H9 (cell line): ENCODE measurements around the gene LYST. TPM values are rescaled to one million over a fixed set of nuclear protein-coding genes. Genes with fewer than 3 reads are reported as not detected.

Experiments
- DNase-seq: peaks from one replicate; pipeline ENCODE4 v3.0.0-alpha.2; 2017
- H2AFZ ChIP-seq: one replicate; pipeline ENCODE4 v1.6.1; 2013; ENCODE audit warnings: mild to moderate bottlenecking, low read length, control low read depth, moderate library complexity
- H2AK5ac ChIP-seq: 2 replicates; pipeline ENCODE4 v1.6.1; 2013; ENCODE audit warnings: low read length, control low read depth, mixed read lengths; ENCODE audit not compliant: insufficient read length
- H2BK120ac ChIP-seq: one replicate; pipeline ENCODE4 v1.6.1; 2013; ENCODE audit warnings: low read depth, mild to moderate bottlenecking, low read length, control low read depth, inconsistent platforms; ENCODE audit not compliant: poor library complexity, severe bottlenecking
- H2BK12ac ChIP-seq: 2 replicates; pipeline ENCODE4 v1.6.1; 2013; ENCODE audit warnings: low read length, control low read depth, mixed read lengths, low read depth; ENCODE audit not compliant: insufficient read length
- H2BK15ac ChIP-seq: 2 replicates; pipeline ENCODE4 v1.6.1; 2013; ENCODE audit warnings: low read depth, low read length, control low read depth
- H2BK20ac ChIP-seq: one replicate; pipeline ENCODE4 v1.6.1; 2013; ENCODE audit warnings: low read depth, mild to moderate bottlenecking, low read length, control low read depth, inconsistent platforms; ENCODE audit not compliant: poor library complexity, severe bottlenecking
- H2BK5ac ChIP-seq: 2 replicates; pipeline ENCODE4 v1.6.1; 2013; ENCODE audit warnings: low read length, control low read depth, mixed read lengths; ENCODE audit not compliant: insufficient read length
- H3K14ac ChIP-seq: 2 replicates; pipeline ENCODE4 v1.6.1; 2013; ENCODE audit warnings: low read length, control low read depth; ENCODE audit not compliant: insufficient read depth
- H3K18ac ChIP-seq: 2 replicates; pipeline ENCODE4 v1.6.1; 2013; ENCODE audit warnings: low read depth, mild to moderate bottlenecking, mixed read lengths, low read length, control low read depth; ENCODE audit not compliant: insufficient read length
- H3K23ac ChIP-seq: 2 replicates; pipeline ENCODE4 v1.6.1; 2013; ENCODE audit warnings: low read length, control low read depth, mixed read lengths, low read depth; ENCODE audit not compliant: insufficient read length
- H3K23me2 ChIP-seq: 2 replicates; pipeline ENCODE4 v1.6.1; 2013; ENCODE audit warnings: low read depth, mild to moderate bottlenecking, mixed read lengths, low read length, control low read depth; ENCODE audit not compliant: insufficient read length, poor library complexity, severe bottlenecking
- H3K27ac ChIP-seq: 2 replicates; pipeline ENCODE4 v1.5.1; 2013; ENCODE audit warnings: low read length, control low read depth, mixed read lengths, low read depth; ENCODE audit not compliant: insufficient read length
- H3K27me3 ChIP-seq: 2 replicates; pipeline ENCODE4 v1.6.1; 2013; ENCODE audit warnings: low read length, control low read depth, inconsistent platforms; ENCODE audit not compliant: insufficient read depth
- H3K4ac ChIP-seq: 2 replicates; pipeline ENCODE4 v1.6.1; 2013; ENCODE audit warnings: low read depth, mild to moderate bottlenecking, control low read depth, inconsistent platforms, low read length, moderate library complexity
- H3K4me1 ChIP-seq: 2 replicates; pipeline ENCODE4 v1.6.1; 2013; ENCODE audit warnings: low read length, control low read depth, inconsistent platforms; ENCODE audit not compliant: insufficient read depth
- H3K4me2 ChIP-seq: 2 replicates; pipeline ENCODE4 v1.6.1; 2013; ENCODE audit warnings: low read length, control low read depth, mixed read lengths; ENCODE audit not compliant: insufficient read length, insufficient read depth
- H3K56ac ChIP-seq: 2 replicates; pipeline ENCODE4 v1.6.1; 2013; ENCODE audit warnings: low read depth, mild to moderate bottlenecking, mixed read lengths, low read length, control low read depth; ENCODE audit not compliant: insufficient read length
- H3K79me1 ChIP-seq: 2 replicates; pipeline ENCODE4 v1.6.1; 2013; ENCODE audit warnings: low read depth, mild to moderate bottlenecking, moderate library complexity, low read length, control low read depth, inconsistent platforms; ENCODE audit not compliant: insufficient read depth, poor library complexity, severe bottlenecking
- H3K79me2 ChIP-seq: 2 replicates; pipeline ENCODE4 v1.6.1; 2013; ENCODE audit warnings: low read length, control low read depth, inconsistent platforms; ENCODE audit not compliant: insufficient read depth
- H3K9ac ChIP-seq: 2 replicates; pipeline ENCODE4 v1.6.1; 2013; ENCODE audit warnings: low read length, control low read depth, mixed read lengths; ENCODE audit not compliant: insufficient read length; ENCODE audit errors: extremely low read depth
- H3K9me3 ChIP-seq: one replicate; pipeline ENCODE4 v1.6.1; 2013; ENCODE audit warnings: low read depth, low read length, inconsistent platforms; ENCODE audit not compliant: control insufficient read depth
- H3T11ph ChIP-seq: one replicate; pipeline ENCODE4 v1.6.1; 2013; ENCODE audit warnings: mild to moderate bottlenecking, low read length, control low read depth, inconsistent platforms
- H4K20me1 ChIP-seq: one replicate; pipeline ENCODE4 v1.6.1; 2013; ENCODE audit not compliant: control insufficient read depth, insufficient read length, insufficient read depth
- H4K5ac ChIP-seq: 2 replicates; pipeline ENCODE4 v1.6.1; 2013; ENCODE audit warnings: low read depth, mild to moderate bottlenecking, mixed read lengths, low read length, control low read depth; ENCODE audit not compliant: insufficient read length
- H4K8ac ChIP-seq: replicated peaks from 2 replicates; pipeline ENCODE4 v1.6.1; 2013; ENCODE audit warnings: low read length, control low read depth, mixed read lengths, low read depth; ENCODE audit not compliant: insufficient read length
- H4K91ac ChIP-seq: 2 replicates; pipeline ENCODE4 v1.6.1; 2013; ENCODE audit warnings: low read depth, mild to moderate bottlenecking, moderate library complexity, mixed read lengths, low read length, control low read depth; ENCODE audit not compliant: insufficient read length
- H3K27ac Mint-ChIP-seq, 3 experiments: 2 replicates in 2 of 3; 3 replicates in 1 of 3; pipeline ENCODE4 v1.8.0; 2020 to 2021; ENCODE audit warnings: mixed read lengths in 3 of 3, mild to moderate bottlenecking in 1 of 3, moderate library complexity in 1 of 3
- H3K27me3 Mint-ChIP-seq: 2 replicates; pipeline ENCODE4 v1.8.0; 2021; ENCODE audit warnings: low read depth, mild to moderate bottlenecking, moderate library complexity, mixed read lengths
- H3K36me3 Mint-ChIP-seq, 3 experiments: 2 replicates in 2 of 3; 3 replicates in 1 of 3; pipeline ENCODE4 v1.8.0; 2020 to 2021; ENCODE audit warnings: low read depth in 3 of 3, mixed read lengths in 3 of 3; ENCODE audit not compliant: insufficient read depth in 1 of 3
- H3K4me1 Mint-ChIP-seq, 2 experiments: 2 replicates each; pipeline ENCODE4 v1.8.0; 2020; ENCODE audit warnings: mixed read lengths in 2 of 2
- H3K4me3 Mint-ChIP-seq, 2 experiments: 2 replicates in 1 of 2; 3 replicates in 1 of 2; pipeline ENCODE4 v1.8.0; 2020 to 2021; ENCODE audit warnings: mild to moderate bottlenecking in 2 of 2, mixed read lengths in 2 of 2, moderate library complexity in 1 of 2
- H3K9me3 Mint-ChIP-seq, 2 experiments: 2 replicates in 1 of 2; 3 replicates in 1 of 2; pipeline ENCODE4 v1.8.0; 2020; ENCODE audit warnings: mild to moderate bottlenecking in 2 of 2, mixed read lengths in 2 of 2, moderate library complexity in 1 of 2
- CTCF ChIP-seq: fragments of 200-600 bp; sonication (generic); conservative IDR thresholded peaks from 3 replicates; pipeline ENCODE4 v1.8.0; 2021; ENCODE audit warnings: antibody characterized with exemption, mild to moderate bottlenecking
- WGBS: extraction: QIAGEN DNeasy Blood & Tissue Kit; methylation state at CpG from one replicate; pipeline ENCODE4 v1.1.7; 2013; ENCODE audit warnings: missing lambda C conversion rate, low lambda C conversion rate, mixed read lengths; ENCODE audit not compliant: insufficient read length; ENCODE audit errors: extremely low coverage; 5-methylcytosine and 5-hydroxymethylcytosine counted together
- total RNA-seq: library from RNA; stranded (reverse); gene quantifications from 2 replicates; pipeline ENCODE4 v1.2.1, GENCODE V29; 2021

LYST gene
- total RNA-seq, 1 experiment from 2014 or later = 0.13 TPM

- Histone ChIP-seq H3K27me3 (no peaks in the 10 kb centered on the region), H2BK5ac (no peak overlapping the region), H3K4me1 (no peaks in the 10 kb centered on the region), H2AFZ (no peak overlapping the region), H3K14ac (no peak overlapping the region), H4K8ac (no peak overlapping the region), H3K4me2 (no peak overlapping the region), H2BK20ac (no peak overlapping the region), H4K91ac (no peak overlapping the region), H3K23ac (no peak overlapping the region), H3K9ac (no peak overlapping the region), H3K79me2 (no peaks in the 10 kb centered on the region), H3K18ac (no peak overlapping the region), H3K79me1 (no peaks in the 10 kb centered on the region), H3K27ac (no peak overlapping the region), H3K56ac (no peak overlapping the region), H3K4ac (no peak overlapping the region), H2AK5ac (no peak overlapping the region), H4K20me1 (no peaks in the 10 kb centered on the region), H2BK120ac (no peak overlapping the region), H3K23me2 (no peaks in the 10 kb centered on the region), H2BK12ac (no peak overlapping the region), H3K9me3 (no peaks in the 10 kb centered on the region), H4K5ac (no peak overlapping the region), H2BK15ac (no peak overlapping the region), H3T11ph (no peak overlapping the region)
- no peaks in the 10 kb centered on the region for H3K9me3 Mint-ChIP-seq
- no peaks in the 10 kb centered on the region for H3K36me3 Mint-ChIP-seq
- TF ChIP-seq CTCF = no peak
- no CpG with 5 or more reads among the region's 2 CpGs for WGBS
- DNase-seq = no peak
- no peaks in the 10 kb centered on the region for H3K4me1 Mint-ChIP-seq
- no peak overlapping the region for H3K27ac Mint-ChIP-seq
- H3K4me3 Mint-ChIP-seq = no peak overlapping the region
- H3K27me3 Mint-ChIP-seq = no peaks in the 10 kb centered on the region
Measured at GRCh38 chr1:235735621-235736020, 131.1 kb downstream of the LYST start.
